ENCODE results near the gene TLR9.

TLR9 gene

GRCh38 chr3:52231502-52232278 is 6.2 kb upstream of the TLR9 start:
- peak; percentile 53 for DNase-seq

GRCh38 chr3:52230889-52231499 is 5.5 kb upstream of the TLR9 start:
- DNase-seq = no peak

DNA sequence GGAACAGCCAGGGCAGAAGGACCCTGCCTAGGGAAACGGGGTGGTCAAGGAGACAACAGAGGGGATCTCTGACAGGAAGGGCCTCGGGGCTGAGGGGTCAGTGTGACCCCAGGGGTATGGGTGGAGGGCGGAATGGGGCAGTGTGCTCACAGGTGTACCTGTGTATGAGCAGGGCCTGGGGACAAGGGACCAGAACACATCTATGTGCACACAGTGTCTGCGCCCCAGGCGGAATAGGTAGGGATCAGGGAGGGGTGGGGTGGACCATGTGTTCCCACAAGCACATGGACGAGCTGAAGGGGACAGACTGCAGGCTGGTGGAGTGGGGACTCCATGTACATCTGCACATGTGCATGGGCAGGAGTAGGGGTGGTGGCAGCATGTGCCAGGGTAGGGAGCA is 5.0 kb upstream of the TLR9 start:
- no peak for DNase-seq

DNA sequence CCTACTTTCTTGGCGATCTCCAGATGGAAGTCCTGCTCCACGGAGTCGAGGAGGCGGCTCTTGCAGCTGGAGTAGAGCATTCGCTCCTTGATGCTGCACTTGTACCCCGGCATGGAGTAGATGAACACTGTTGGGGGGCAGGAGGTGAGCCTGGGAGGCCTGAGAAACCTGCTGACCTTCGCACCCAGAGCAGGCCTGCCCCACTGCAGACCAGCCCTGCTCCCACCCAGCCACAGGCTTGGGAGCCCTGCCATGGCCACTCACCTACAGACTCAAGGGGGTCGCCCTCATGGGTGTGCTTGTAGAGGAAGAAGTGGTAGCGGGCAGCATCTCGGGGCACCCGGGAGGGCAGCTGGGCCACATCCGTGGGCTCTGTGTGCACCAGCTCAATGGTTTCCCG is 4.2 kb upstream of the TLR9 start:
- no peak for DNase-seq

GRCh38 chr3:52228751-52229291 is 3.4 kb upstream of the TLR9 start:
- DNase-seq = no peak

- no peak for DNase-seq
Measured at GRCh38 chr3:52228266-52228665, 2.8 kb upstream of the TLR9 start.

GRCh38 chr3:52227766-52228165 is 2.3 kb upstream of the TLR9 start:
- DNase-seq = no peak

DNA sequence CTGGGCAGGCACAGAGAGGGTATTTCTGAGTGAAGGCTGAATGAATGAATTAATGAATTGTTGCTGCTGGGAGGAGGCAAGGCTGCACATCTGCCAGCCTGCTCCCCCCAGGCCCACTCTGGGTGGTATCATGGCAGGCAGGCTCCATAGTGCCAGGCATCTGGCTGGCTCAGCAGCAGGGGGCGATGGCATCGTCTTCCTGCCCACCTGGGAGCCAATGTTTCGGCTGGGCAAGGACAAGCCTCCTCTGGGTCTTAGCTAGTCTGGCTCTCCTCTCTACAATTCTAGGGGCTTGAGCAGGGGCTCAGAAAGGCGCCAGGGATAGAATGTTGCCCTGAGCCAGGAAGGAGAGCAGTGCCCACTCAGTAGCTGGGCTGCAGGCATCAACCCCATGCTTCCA is 1.7 kb upstream of the TLR9 start:
- no peak for DNase-seq

- DNase-seq = no peak
Measured at GRCh38 chr3:52226229-52226817, 878 bp upstream of the TLR9 start.

DNA sequence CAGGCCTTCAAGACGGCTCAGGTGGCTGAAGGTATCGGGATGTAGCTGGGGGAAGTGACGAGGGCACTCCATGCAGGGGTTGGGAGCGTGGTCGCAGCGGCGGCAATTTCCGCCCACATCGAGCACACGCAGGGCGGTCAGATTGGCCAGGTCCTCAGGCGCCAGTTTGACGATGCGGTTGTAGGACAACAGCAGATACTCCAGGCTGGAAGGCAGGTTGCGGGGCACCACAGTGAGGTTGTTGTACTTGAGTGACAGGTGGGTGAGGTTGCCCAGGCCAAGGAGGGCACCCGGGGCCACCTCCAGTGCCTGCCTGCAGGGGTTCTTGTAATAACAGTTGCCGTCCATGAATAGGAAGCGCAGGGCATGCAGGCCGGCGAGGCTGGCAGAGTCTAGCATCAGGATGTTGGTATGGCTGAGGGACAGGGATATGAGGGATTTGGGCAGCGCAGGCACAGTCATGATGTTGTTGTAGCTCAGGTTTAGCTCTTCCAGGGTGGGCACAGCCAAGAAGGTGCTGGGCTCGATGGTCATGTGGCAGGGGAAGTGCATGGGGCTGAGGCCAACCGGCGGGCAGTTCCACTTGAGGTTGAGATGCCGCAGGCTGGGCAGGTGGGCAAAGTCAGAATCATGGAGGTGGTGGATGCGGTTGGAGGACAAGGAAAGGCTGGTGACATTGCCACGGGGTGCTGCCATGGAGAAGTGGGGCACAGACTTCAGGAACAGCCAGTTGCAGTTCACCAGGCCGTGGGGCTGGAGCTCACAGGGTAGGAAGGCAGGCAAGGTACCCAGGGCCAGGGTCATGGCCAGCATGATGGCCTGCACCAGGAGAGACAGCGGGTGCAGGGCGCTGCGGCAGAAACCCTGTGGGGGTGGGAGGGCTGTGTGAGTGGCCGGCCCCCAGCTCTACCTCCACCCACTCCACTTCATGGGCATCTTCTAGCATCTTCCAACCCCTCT is 1.7 kb downstream of the TLR9 start:
- no peak for DNase-seq

GRCh38 chr3:52222319-52223221 is 2.9 kb downstream of the TLR9 start:
- no peak for DNase-seq

DNA sequence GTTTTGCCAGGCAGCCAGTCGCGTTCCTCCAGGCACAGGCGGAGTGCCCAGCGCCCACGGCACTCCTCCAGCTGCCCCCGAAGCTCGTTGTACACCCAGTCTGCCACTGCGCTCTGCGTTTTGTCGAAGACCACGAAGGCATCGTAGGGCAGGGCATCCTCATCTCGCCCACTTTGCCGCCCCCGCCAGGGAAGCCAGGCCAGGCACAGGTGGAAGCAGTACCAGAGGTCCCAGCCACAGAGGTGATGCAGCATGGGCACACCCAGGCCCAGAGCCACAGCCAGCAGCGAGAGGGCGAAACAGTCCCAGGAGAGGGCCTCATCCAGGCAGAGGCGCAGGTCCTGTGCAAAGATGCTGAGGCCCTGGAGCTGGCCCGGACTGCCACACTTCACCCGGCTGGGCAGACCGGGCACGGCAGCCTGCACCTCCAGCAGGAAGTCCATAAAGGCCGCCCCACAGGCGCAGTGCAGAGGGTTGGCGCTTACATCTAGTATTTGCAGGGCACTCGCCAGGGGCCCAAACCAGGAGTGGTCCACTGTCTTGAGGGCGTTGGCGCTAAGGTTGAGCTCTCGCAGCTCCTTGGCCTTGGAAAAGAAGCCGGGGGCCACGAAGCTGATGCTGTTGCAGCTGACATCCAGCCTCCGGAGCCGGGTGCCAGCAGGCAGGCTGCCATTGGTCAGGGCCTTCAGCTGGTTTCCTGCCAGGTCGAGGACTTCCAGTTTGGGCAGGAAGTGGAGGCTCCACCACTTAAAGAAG is 3.7 kb downstream of the TLR9 start:
- DNase-seq = no peak

DNA sequence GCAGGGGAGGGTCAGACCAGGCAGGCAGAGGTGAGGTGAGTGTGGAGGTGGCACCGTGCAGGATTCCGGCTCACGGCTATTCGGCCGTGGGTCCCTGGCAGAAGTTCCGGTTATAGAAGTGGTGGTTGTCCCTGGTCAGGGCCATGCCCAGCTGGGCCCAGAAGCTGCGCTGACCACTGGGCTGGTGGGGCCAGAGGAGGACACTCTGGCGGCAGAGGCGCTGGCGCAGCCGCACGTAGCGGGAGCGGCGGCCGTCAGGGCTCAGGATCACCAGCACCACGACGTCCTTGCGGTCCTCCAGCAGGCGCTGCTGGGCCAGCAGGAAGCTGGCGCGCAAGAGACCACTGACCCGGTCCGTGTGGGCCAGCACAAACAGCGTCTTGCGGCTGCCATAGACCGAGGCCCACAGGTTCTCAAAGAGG is 4.3 kb downstream of the TLR9 start:
- DNase-seq = no peak

GRCh38 chr3:52220380-52221026 is 4.9 kb downstream of the TLR9 start:
- DNase-seq = peak; percentile 72

DNA sequence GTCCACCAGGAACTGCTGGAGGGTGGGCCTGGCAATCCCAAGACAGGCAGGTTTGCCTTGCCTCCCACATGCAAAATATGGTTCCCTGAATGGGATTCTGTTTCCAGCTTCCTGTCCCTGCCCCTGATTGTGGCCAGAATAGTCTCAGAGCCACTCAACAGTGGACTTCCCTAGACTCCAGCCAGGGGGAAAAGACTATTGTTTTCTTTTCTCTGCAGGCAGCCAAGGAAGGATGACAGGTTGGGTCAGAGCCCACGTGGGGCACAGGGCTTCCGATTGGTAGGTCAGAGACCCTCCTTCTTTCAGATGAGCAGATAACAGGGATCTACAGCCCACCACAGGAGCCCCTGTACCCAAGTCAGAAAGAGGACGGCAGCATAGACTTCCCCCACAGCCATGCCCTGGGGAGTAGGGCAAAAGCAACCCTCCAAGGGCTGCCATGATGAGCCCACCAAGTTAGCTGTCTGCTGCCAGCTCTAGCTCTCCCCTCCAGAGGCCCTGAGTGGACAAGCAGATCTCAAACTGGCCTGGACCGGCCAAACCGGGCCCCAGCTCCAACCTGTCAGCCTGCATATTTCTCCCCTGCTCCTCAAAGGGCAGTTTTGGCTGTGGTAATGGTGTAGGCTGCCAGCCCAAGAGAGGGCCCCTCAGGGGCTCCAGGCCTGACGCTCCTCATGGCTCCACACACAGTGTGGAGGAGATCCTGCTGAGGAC is 6.4 kb downstream of the TLR9 start:
- DNase-seq = no peak

- no peak for DNase-seq
Measured at GRCh38 chr3:52218454-52218853, 7.0 kb downstream of the TLR9 start.

GRCh38 chr3:52218026-52218425 is 7.4 kb downstream of the TLR9 start:
- no peak for DNase-seq

DNA sequence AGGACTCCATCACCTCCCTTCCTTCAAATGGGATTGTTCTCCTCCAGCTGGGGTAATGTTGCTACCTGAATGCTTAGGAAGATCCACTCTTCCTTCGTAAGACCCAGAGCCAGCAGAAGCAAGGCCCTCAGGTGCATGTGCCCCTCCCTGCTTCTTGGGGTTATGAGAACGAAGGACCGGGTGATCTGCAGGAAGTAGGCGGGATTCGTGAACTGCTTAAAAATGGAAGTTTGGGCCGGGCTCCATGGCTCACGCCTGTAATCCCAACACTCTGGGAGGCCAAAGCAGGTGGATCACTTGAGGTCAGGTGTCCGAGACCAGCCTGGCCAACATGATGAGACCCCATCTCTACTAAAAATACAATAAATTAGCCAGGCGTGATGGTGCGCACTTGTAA is 8.0 kb downstream of the TLR9 start:
- no peak for DNase-seq

GRCh38 chr3:52216585-52217408 is 8.6 kb downstream of the TLR9 start:
- no peak for DNase-seq

Data from fibroblast of skin of scalp (primary cell).